PFSK-1 (cell line): ENCODE data around the gene PROM2.

Experiments
- FOXP2 ChIP-seq: optimal IDR thresholded peaks from 2 replicates; pipeline ENCODE3; 2011; ENCODE audit warnings: borderline replicate concordance, control low read depth, inconsistent platforms; ENCODE audit not compliant: insufficient read depth; ENCODE audit errors: extremely low read length, extremely low read depth
- POLR2AphosphoS5 ChIP-seq: IDR thresholded peaks from 2 replicates; pipeline ENCODE4 v1.6.1; 2012; ENCODE audit warnings: low read depth, mild to moderate bottlenecking, control low read depth, low read length, moderate library complexity
- SIN3A ChIP-seq: IDR thresholded peaks from 2 replicates; pipeline ENCODE4 v1.6.1; 2012; ENCODE audit warnings: mild to moderate bottlenecking, low read length, moderate library complexity, borderline replicate concordance; ENCODE audit not compliant: insufficient read depth
- TAF1 ChIP-seq: IDR thresholded peaks from 2 replicates; pipeline ENCODE4 v1.6.1; 2012; ENCODE audit warnings: low read length, control low read depth, borderline replicate concordance; ENCODE audit not compliant: insufficient read depth
- TF ChIP-seq, protein P1 (sequence below), 2 experiments: IDR thresholded peaks; 2 replicates each; pipeline versions ENCODE4 v1.6.1 to v1.8.0; 2011 to 2012; ENCODE audit warnings: low read depth in 2 of 2, low read length in 2 of 2, control low read depth in 1 of 2, inconsistent platforms in 1 of 2, mild to moderate bottlenecking in 1 of 2, moderate library complexity in 1 of 2; ENCODE audit not compliant: insufficient read depth in 1 of 2

Gene PROM2

GRCh38 chr2:95281786-95282185 is 7.5 kb downstream of the PROM2 start:
- TF ChIP-seq SIN3A (no peak), FOXP2 (no peak), TAF1 (no peak), POLR2AphosphoS5 (no peak)
- TF ChIP-seq, protein P1, sequence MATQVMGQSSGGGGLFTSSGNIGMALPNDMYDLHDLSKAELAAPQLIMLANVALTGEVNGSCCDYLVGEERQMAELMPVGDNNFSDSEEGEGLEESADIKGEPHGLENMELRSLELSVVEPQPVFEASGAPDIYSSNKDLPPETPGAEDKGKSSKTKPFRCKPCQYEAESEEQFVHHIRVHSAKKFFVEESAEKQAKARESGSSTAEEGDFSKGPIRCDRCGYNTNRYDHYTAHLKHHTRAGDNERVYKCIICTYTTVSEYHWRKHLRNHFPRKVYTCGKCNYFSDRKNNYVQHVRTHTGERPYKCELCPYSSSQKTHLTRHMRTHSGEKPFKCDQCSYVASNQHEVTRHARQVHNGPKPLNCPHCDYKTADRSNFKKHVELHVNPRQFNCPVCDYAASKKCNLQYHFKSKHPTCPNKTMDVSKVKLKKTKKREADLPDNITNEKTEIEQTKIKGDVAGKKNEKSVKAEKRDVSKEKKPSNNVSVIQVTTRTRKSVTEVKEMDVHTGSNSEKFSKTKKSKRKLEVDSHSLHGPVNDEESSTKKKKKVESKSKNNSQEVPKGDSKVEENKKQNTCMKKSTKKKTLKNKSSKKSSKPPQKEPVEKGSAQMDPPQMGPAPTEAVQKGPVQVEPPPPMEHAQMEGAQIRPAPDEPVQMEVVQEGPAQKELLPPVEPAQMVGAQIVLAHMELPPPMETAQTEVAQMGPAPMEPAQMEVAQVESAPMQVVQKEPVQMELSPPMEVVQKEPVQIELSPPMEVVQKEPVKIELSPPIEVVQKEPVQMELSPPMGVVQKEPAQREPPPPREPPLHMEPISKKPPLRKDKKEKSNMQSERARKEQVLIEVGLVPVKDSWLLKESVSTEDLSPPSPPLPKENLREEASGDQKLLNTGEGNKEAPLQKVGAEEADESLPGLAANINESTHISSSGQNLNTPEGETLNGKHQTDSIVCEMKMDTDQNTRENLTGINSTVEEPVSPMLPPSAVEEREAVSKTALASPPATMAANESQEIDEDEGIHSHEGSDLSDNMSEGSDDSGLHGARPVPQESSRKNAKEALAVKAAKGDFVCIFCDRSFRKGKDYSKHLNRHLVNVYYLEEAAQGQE (IDR thresholded peaks at IDR 0.05; ENCODE audit: insufficient read depth in 1 of 2, low read depth in 2 of 2, low read length in 2 of 2) = no peak

DNA sequence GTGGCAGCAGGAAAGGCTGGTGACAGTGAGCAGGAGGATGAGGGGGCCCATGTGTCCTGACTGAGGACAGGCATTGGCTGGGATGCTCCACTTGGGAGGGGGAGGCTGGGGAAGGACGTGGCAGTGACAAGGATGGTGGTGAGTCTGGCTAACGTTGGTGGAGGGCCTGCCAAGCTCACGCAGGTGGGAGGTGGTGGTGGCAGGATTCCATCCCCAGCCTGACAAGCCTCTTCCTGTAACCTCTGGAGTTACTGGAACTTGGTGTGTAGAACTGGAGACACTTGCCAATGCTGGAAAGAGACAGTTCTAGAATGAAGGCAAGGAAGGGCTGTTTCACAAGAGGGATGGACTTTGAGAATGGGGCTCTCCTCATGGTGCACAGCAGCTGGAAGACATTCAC is 8.2 kb downstream of the PROM2 start:
- TF ChIP-seq, protein P1 (IDR thresholded peaks at IDR 0.05; ENCODE audit: insufficient read depth in 1 of 2, low read depth in 2 of 2, low read length in 2 of 2) = no peak
- no peak for TF ChIP-seq TAF1
- TF ChIP-seq SIN3A = no peak
- TF ChIP-seq FOXP2 = no peak
- TF ChIP-seq POLR2AphosphoS5 = no peak

DNA sequence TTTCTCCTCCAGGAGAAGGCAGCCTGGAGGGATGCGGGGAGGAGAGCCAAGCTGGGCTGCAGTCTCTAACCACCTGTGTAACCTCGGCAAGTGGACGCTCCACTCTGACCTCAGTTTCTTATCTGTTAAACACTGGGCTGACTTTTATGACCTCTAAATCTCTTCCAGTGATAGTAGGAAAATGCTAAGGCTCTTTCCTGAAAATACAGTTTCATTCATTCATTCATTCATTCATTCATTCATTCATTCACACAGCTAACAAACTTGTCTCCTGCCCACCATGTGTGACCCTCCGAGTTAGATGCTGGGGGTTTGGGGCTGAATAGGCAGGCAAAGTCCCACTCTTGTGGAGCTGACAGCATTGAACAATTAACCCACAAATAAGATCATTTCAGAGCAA is 9.3 kb downstream of the PROM2 start:
- TF ChIP-seq, protein P1 (IDR thresholded peaks at IDR 0.05; ENCODE audit: insufficient read depth in 1 of 2, low read depth in 2 of 2, low read length in 2 of 2) = no peak
- no peak for TF ChIP-seq TAF1
- TF ChIP-seq SIN3A = no peak
- TF ChIP-seq FOXP2 = no peak
- TF ChIP-seq POLR2AphosphoS5 = no peak

- TF ChIP-seq SIN3A = no peak
- TF ChIP-seq, protein P1 (IDR thresholded peaks at IDR 0.05; ENCODE audit: insufficient read depth in 1 of 2, low read depth in 2 of 2, low read length in 2 of 2) = peak in 1 of 2 experiments; percentile 87; a peak in 2 of 4 replicates
Measured at GRCh38 chr2:95284886-95285541, 10.8 kb downstream of the PROM2 start.

DNA sequence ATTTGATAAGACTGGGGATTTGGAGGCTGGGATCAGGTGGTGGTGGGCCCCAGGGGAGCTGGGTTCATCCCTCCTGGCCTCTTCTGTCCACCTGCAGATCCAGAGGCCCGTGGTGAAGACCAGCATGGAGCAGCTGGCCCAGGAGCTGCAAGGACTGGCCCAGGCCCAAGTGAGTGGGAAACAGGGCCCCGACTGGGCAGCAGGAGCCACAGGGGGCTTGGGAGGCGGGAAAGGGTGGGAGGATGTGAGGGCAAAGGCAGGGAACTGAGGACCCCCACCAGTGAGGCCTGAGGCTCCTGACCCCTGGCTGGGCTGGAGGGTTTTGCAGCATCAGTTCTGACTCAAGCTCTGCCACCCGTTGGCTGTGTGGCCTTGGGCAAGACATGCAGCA is 11.3 kb downstream of the PROM2 start:
- no peak for TF ChIP-seq TAF1
- no peak for TF ChIP-seq POLR2AphosphoS5
- TF ChIP-seq SIN3A = no peak
- no peak for TF ChIP-seq FOXP2
- TF ChIP-seq, protein P1 (IDR thresholded peaks at IDR 0.05; ENCODE audit: insufficient read depth in 1 of 2, low read depth in 2 of 2, low read length in 2 of 2) = no peak
